OCI-LY1 (cell line): Measurements from ENCODE around the gene CD300LG.

Experiments used
- H2AFZ ChIP-seq: fragments of 200-600 bp; sonication (generic), shearing (Covaris generic); 2 replicates; pipeline ENCODE4 v1.6.0; 2014; ENCODE audit warnings: antibody characterized with exemption, mild to moderate bottlenecking, low read length
- H3F3A ChIP-seq: fragments of 200-600 bp; sonication (generic), shearing (Covaris generic); 2 replicates; pipeline ENCODE4 v1.6.0; 2014; ENCODE audit warnings: mild to moderate bottlenecking, antibody characterized with exemption, low read length, moderate library complexity; ENCODE audit not compliant: insufficient read depth
- H3K27ac ChIP-seq: fragments of 200-600 bp; sonication (generic); 2 replicates; pipeline ENCODE4 v1.5.1; 2014; ENCODE audit warnings: low read length, mixed run types, mild to moderate bottlenecking, low read depth; ENCODE audit not compliant: poor library complexity, severe bottlenecking
- H3K27me3 ChIP-seq: fragments of 200-600 bp; sonication (generic); 2 replicates; pipeline ENCODE4 v1.6.0; 2014; ENCODE audit warnings: antibody characterized with exemption, mild to moderate bottlenecking, low read length, moderate library complexity; ENCODE audit not compliant: insufficient read depth
- H3K36me3 ChIP-seq: fragments of 200-600 bp; sonication (generic); 2 replicates; pipeline ENCODE4 v1.6.1; 2014; ENCODE audit warnings: mild to moderate bottlenecking, antibody characterized with exemption, low read length, moderate library complexity, mixed read lengths; ENCODE audit not compliant: insufficient read depth
- H3K4me1 ChIP-seq: fragments of 200-600 bp; sonication (generic); 2 replicates; pipeline ENCODE4 v1.5.1; 2014; ENCODE audit warnings: mild to moderate bottlenecking, low read length, moderate library complexity; ENCODE audit not compliant: insufficient read depth, severe bottlenecking
- H3K4me2 ChIP-seq: fragments of 200-600 bp; sonication (generic), shearing (Covaris generic); 2 replicates; pipeline ENCODE4 v1.6.1; 2014; ENCODE audit warnings: low read length
- H3K4me3 ChIP-seq: fragments of 200-600 bp; sonication (generic); 2 replicates; pipeline ENCODE4 v1.5.1; 2014; ENCODE audit warnings: low read length, low read depth, mild to moderate bottlenecking, mixed read lengths; ENCODE audit not compliant: poor library complexity, severe bottlenecking
- H3K79me2 ChIP-seq: fragments of 200-600 bp; shearing (Covaris generic); 2 replicates; pipeline ENCODE4 v1.6.1; 2016; ENCODE audit warnings: mixed run types, low read length, mixed read lengths; ENCODE audit not compliant: insufficient read depth
- H3K9ac ChIP-seq: fragments of 200-600 bp; sonication (generic), shearing (Covaris generic); 2 replicates; pipeline ENCODE4 v1.6.1; 2014; ENCODE audit warnings: mild to moderate bottlenecking, low read length, mixed read lengths
- H3K9me2 ChIP-seq: fragments of 200-600 bp; sonication (generic), shearing (Covaris generic); 2 replicates; pipeline ENCODE4 v1.6.1; 2014; ENCODE audit warnings: low read depth, mild to moderate bottlenecking, low read length, mixed read lengths
- H3K9me3 ChIP-seq: fragments of 200-600 bp; shearing (Covaris generic); 2 replicates; pipeline ENCODE4 v1.6.1; 2014; ENCODE audit warnings: low read length, mixed read lengths
- H4K20me1 ChIP-seq: fragments of 200-600 bp; sonication (generic), shearing (Covaris generic); 2 replicates; pipeline ENCODE4 v1.6.0; 2016; ENCODE audit warnings: mild to moderate bottlenecking, low read length; ENCODE audit not compliant: insufficient read depth
- EZH2 ChIP-seq: fragments of 200-600 bp; sonication (generic), shearing (Covaris generic); IDR thresholded peaks from 2 replicates; pipeline ENCODE4 v1.8.0; 2017; ENCODE audit warnings: borderline replicate concordance, mixed run types, mild to moderate bottlenecking, antibody characterized with exemption, low read length, moderate library complexity, mixed read lengths
- TF ChIP-seq, protein P1 (sequence below): fragments of 200-600 bp; sonication (generic), shearing (Covaris generic); IDR thresholded peaks from 2 replicates; pipeline ENCODE4 v1.5.1; 2017; ENCODE audit warnings: mild to moderate bottlenecking, antibody characterized with exemption, low read length, moderate library complexity, mixed read lengths

The CD300LG gene

DNA sequence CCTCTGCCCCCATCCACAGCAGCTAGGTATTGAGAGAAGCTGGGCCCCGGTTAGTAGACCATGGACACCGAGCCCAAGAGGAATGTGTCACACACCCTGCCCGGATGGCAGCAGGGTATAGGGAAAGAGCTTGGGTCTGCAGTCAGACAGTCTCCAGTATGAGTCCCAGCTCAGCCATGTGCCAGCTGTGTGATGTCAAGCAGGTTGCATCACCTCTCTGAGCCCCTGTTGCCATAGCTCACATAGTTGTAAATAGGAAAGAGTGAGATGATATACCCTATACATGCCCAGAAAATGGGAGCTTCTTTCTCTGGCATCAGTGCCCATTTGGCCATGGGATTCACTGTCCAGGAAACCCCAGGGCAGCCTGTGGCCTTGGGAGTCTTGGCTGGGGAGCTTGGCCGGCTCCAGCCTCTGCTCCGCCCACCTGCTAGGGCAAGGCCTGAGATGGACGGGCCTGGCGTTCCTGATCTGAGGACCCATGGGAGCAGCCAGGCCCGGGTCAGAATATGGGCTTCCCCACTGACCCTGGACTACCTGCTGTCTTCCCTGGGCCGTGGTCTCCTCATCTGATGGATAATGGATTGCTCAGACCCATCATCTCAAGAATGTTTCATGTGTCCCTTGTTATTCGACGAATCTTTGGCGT is 13.2 kb downstream of the CD300LG start:
- H3K9me2 ChIP-seq: no peaks in the 10 kb centered on the region
- H3K27me3 ChIP-seq: 0 out of 2 replicates have a peak, but pooled peaks cover 7% of the 10 kb centered on the region
- H3K36me3 ChIP-seq: no peaks in the 10 kb centered on the region
- no peak overlapping the region for H3K9ac ChIP-seq
- no peaks in the 10 kb centered on the region for H3K4me1 ChIP-seq
- H3K9me3 ChIP-seq: no peaks in the 10 kb centered on the region
- H4K20me1 ChIP-seq: no peaks in the 10 kb centered on the region
- TF ChIP-seq, protein P1, sequence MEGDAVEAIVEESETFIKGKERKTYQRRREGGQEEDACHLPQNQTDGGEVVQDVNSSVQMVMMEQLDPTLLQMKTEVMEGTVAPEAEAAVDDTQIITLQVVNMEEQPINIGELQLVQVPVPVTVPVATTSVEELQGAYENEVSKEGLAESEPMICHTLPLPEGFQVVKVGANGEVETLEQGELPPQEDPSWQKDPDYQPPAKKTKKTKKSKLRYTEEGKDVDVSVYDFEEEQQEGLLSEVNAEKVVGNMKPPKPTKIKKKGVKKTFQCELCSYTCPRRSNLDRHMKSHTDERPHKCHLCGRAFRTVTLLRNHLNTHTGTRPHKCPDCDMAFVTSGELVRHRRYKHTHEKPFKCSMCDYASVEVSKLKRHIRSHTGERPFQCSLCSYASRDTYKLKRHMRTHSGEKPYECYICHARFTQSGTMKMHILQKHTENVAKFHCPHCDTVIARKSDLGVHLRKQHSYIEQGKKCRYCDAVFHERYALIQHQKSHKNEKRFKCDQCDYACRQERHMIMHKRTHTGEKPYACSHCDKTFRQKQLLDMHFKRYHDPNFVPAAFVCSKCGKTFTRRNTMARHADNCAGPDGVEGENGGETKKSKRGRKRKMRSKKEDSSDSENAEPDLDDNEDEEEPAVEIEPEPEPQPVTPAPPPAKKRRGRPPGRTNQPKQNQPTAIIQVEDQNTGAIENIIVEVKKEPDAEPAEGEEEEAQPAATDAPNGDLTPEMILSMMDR: no peak
- no peak for TF ChIP-seq EZH2
- H3K4me2 ChIP-seq: no peak overlapping the region
- H2AFZ ChIP-seq: no peak overlapping the region
- H3K4me3 ChIP-seq: no peak overlapping the region
- no peaks in the 10 kb centered on the region for H3K79me2 ChIP-seq
- H3F3A ChIP-seq: no peaks in the 10 kb centered on the region
- no peak overlapping the region for H3K27ac ChIP-seq

DNA sequence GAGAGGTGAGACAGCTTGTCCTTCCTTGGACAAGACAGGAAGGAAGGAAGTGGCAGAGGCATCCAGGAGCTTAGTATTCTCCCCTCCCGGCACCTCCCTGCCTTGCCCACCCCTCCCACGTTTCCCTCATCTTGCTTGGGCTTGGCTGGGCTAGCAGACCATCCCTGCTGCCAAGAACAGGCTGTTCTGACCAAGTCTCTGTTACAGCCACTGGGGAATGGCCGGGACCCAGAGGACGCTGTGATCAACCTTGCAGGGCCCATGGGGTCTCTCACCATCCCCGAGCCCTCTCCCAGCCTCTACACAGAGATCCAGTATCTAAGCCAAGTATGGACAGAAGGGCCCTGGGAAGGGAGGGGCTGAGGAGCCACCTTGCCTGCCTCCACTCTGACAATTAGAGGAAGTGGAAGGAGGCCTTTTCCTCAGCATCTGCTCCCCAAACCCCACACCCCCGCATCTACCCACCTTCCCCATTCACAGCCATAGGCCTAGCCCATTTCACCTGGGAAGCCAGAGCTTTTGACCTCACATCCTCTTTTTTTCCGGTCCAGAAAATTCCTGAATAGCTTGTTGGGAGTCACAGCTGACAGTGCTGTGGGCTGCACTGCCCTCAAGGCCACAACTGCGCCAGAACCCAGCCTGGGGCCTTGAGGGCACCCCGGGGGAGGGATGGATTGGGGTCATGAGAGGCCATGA is 14.1 kb downstream of the CD300LG start:
- H3K79me2 ChIP-seq: no peaks in the 10 kb centered on the region

DNA sequence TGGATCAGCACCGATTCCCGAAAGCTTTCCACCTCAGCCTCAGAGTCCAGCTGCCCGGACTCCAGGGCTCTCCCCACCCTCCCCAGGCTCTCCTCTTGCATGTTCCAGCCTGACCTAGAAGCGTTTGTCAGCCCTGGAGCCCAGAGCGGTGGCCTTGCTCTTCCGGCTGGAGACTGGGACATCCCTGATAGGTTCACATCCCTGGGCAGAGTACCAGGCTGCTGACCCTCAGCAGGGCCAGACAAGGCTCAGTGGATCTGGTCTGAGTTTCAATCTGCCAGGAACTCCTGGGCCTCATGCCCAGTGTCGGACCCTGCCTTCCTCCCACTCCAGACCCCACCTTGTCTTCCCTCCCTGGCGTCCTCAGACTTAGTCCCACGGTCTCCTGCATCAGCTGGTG is 15.0 kb downstream of the CD300LG start:
- Histone ChIP-seq H4K20me1 (no peaks in the 10 kb centered on the region), H3F3A (no peaks in the 10 kb centered on the region), H3K79me2 (no peaks in the 10 kb centered on the region), H3K4me1 (no peaks in the 10 kb centered on the region), H3K27ac (no peak overlapping the region), H3K27me3 (peaks cover 11% of the 10 kb centered on the region; the same call in 1 of the 2 replicates), H3K4me2 (no peak overlapping the region), H3K36me3 (no peaks in the 10 kb centered on the region), H3K9me2 (no peaks in the 10 kb centered on the region), H3K9ac (no peak overlapping the region), H2AFZ (no peak overlapping the region), H3K4me3 (no peak overlapping the region), H3K9me3 (no peaks in the 10 kb centered on the region)
- TF ChIP-seq EZH2: no peak
- TF ChIP-seq, protein P1: no peak

More for the DNA sequence above, 14.1 kb downstream of the CD300LG start:
- no peak overlapping the region for H2AFZ ChIP-seq
- no peaks in the 10 kb centered on the region for H4K20me1 ChIP-seq
- H3K4me3 ChIP-seq: no peak overlapping the region
- no peak for TF ChIP-seq EZH2
- TF ChIP-seq, protein P1: no peak
- no peaks in the 10 kb centered on the region for H3K36me3 ChIP-seq
- H3K9me2 ChIP-seq: no peaks in the 10 kb centered on the region
- no peaks in the 10 kb centered on the region for H3F3A ChIP-seq
- H3K4me1 ChIP-seq: no peaks in the 10 kb centered on the region
- H3K4me2 ChIP-seq: no peak overlapping the region
- H3K27ac ChIP-seq: no peak overlapping the region
- H3K27me3 ChIP-seq: peaks cover 11% of the 10 kb centered on the region; the same call in 1 of the 2 replicates
- no peaks in the 10 kb centered on the region for H3K9me3 ChIP-seq
- H3K9ac ChIP-seq: no peak overlapping the region
